HEK293 (cell line): Measurements from ENCODE around the gene TEAD4.
A peak's percentile ranks its signal among the peaks of the same experiment; 100 is the strongest.

Experiments used
- CTCF ChIA-PET: fragments of 350-600 bp; formaldehyde crosslinking; extraction: SDS; loops from one replicate; lab custom pipeline; 2021; ENCODE audit warnings: antibody characterized with exemption; lab: Yijun Ruan, JAX
- POLR2A ChIA-PET: fragments of 300-600 bp; formaldehyde crosslinking; extraction: SDS; loops from one replicate; lab custom pipeline; 2020; ENCODE audit warnings: antibody characterized with exemption, inconsistent platforms; lab: Yijun Ruan, JAX
- H3K27ac ChIP-seq: fragments of 200-500 bp; sonication (Bioruptor generic); 2 replicates; pipeline ENCODE4 v1.5.1; 2014; ENCODE audit warnings: low read depth, low read length, control low read depth, inconsistent platforms; ENCODE audit errors: extremely low read depth
- H3K36me3 ChIP-seq, 2 experiments: fragments of 200-500 bp in 1 of 2; sonication (Bioruptor generic) in 1 of 2; 1 replicate in 1 of 2; 2 replicates in 1 of 2; pipeline ENCODE4 v1.5.1; 2014 to 2017; ENCODE audit warnings: inconsistent platforms in 2 of 2, low read length in 2 of 2; ENCODE audit not compliant: control insufficient read depth in 2 of 2, insufficient read depth in 1 of 2
- H3K4me1 ChIP-seq: fragments of 200-500 bp; sonication (Bioruptor generic); 2 replicates; pipeline ENCODE4 v1.5.1; 2014; ENCODE audit warnings: mild to moderate bottlenecking, low read length, inconsistent platforms; ENCODE audit not compliant: control insufficient read depth, insufficient read depth
- H3K4me3 ChIP-seq: 2 replicates; pipeline ENCODE4 v1.5.1; 2011; ENCODE audit warnings: low read depth, mild to moderate bottlenecking, control low read depth, low read length, moderate library complexity
- H3K9me3 ChIP-seq: fragments of 200-500 bp; sonication (Bioruptor generic); 2 replicates; pipeline ENCODE4 v1.5.1; 2014; ENCODE audit warnings: low read depth, low read length, inconsistent platforms; ENCODE audit not compliant: control insufficient read depth, insufficient read depth
- KLF7 ChIP-seq: fragments of 450-650 bp; formaldehyde crosslinking; IDR thresholded peaks from 2 replicates; pipeline ENCODE4 v1.5.1; 2016; ENCODE audit warnings: missing biosample characterization, missing genetic modification characterization, borderline replicate concordance
- SCRT2 ChIP-seq: fragments of 450-650 bp; formaldehyde crosslinking; IDR thresholded peaks from 2 replicates; pipeline ENCODE4 v1.5.1; 2016; ENCODE audit warnings: missing biosample characterization, missing genetic modification characterization
- SP7 ChIP-seq: fragments of 450-650 bp; formaldehyde crosslinking; IDR thresholded peaks from 2 replicates; pipeline ENCODE4 v1.5.1; 2016; ENCODE audit warnings: missing biosample characterization, missing genetic modification characterization
- ZBTB17 ChIP-seq: fragments of 450-650 bp; formaldehyde crosslinking; IDR thresholded peaks from 2 replicates; pipeline ENCODE4 v1.5.1; 2016; ENCODE audit warnings: missing biosample characterization, missing genetic modification characterization
- ZEB2 ChIP-seq: fragments of 450-650 bp; formaldehyde crosslinking; IDR thresholded peaks from 2 replicates; pipeline ENCODE4 v1.5.1; 2016; ENCODE audit warnings: missing biosample characterization, missing genetic modification characterization
- ZNF10 ChIP-seq: fragments of 450-650 bp; formaldehyde crosslinking; IDR thresholded peaks from 2 replicates; pipeline ENCODE4 v1.5.1; 2017; ENCODE audit warnings: missing biosample characterization, missing genetic modification characterization
- ZNF341 ChIP-seq: fragments of 450-650 bp; formaldehyde crosslinking; IDR thresholded peaks from 2 replicates; pipeline ENCODE4; 2016; ENCODE audit warnings: low read depth, missing biosample characterization, missing genetic modification characterization
- ZNF350 ChIP-seq: fragments of 450-650 bp; formaldehyde crosslinking; IDR thresholded peaks from 2 replicates; pipeline ENCODE4 v1.5.0; 2017; ENCODE audit warnings: missing biosample characterization, mild to moderate bottlenecking, missing genetic modification characterization
- ZNF658 ChIP-seq: fragments of 450-650 bp; formaldehyde crosslinking; IDR thresholded peaks from 2 replicates; pipeline ENCODE4; 2016; ENCODE audit warnings: missing biosample characterization, missing genetic modification characterization
- ZNF837 ChIP-seq: fragments of 450-650 bp; formaldehyde crosslinking; IDR thresholded peaks from 2 replicates; pipeline ENCODE4 v1.5.1; 2016; ENCODE audit warnings: missing biosample characterization, missing genetic modification characterization
- TF ChIP-seq, protein P1 (sequence below): fragments of 450-650 bp; formaldehyde crosslinking; IDR thresholded peaks from 2 replicates; pipeline ENCODE4 v1.5.1; 2016; ENCODE audit warnings: missing biosample characterization, missing genetic modification characterization
- TF ChIP-seq, protein P2 (sequence below): fragments of 450-650 bp; formaldehyde crosslinking; IDR thresholded peaks from 2 replicates; pipeline ENCODE4 v1.5.1; 2016; ENCODE audit warnings: missing biosample characterization, missing genetic modification characterization
- TF ChIP-seq, protein P3 (sequence below): fragments of 450-650 bp; IDR thresholded peaks from 2 replicates; pipeline ENCODE4 v1.5.1; 2018; ENCODE audit warnings: missing biosample characterization, missing genetic modification characterization
- TF ChIP-seq, protein P4 (sequence below): fragments of 450-650 bp; formaldehyde crosslinking; IDR thresholded peaks from 2 replicates; pipeline ENCODE4 v1.5.1; 2016; ENCODE audit warnings: missing biosample characterization, missing genetic modification characterization

The TEAD4 gene

DNA sequence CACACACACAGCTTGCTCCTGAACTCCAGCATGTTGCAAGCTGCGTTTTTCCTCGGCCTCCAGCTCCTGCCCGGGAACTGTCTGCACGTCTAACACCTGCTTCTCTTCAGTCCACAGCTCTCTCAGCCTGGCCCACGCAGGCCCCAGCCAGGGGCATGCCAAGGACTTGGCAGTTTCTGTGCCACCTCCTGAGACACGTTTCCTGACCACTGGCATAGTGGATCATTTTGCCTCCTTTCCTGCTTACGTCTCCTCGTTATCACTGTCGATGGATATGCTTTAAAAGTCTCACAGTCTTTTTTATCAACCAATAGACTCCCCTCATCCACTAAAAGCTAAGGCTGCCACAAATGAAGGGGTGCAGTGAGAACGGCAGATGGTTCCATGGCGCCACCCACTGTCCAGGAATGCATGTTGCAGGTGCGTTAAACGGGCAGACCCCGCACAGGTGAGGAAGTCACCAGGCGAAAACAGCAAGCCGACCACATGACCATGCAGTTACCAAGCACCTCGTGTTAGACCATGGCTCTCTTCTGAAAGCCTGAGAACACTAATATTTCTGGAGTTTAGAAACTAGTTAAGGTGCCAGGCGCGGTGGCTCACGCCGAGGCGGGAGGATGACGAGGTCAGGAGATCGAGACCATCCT is 14.7 kb upstream of the TEAD4 start (continued):
- TF ChIP-seq SP7 (tag by site-specific recombination) (no peak), ZNF350 (no peak), KLF7 (tag by site-specific recombination) (no peak), ZNF341 (peak; percentile 25; the same call in 1 of the 2 replicates), ZEB2 (peak; percentile 38; the same call in 1 of the 2 replicates), ZBTB17 (tag by site-specific recombination) (no peak), ZNF10 (peak; percentile 23; the same call in 1 of the 2 replicates), ZNF658 (tag by site-specific recombination) (no peak)
- TF ChIP-seq, protein P1, sequence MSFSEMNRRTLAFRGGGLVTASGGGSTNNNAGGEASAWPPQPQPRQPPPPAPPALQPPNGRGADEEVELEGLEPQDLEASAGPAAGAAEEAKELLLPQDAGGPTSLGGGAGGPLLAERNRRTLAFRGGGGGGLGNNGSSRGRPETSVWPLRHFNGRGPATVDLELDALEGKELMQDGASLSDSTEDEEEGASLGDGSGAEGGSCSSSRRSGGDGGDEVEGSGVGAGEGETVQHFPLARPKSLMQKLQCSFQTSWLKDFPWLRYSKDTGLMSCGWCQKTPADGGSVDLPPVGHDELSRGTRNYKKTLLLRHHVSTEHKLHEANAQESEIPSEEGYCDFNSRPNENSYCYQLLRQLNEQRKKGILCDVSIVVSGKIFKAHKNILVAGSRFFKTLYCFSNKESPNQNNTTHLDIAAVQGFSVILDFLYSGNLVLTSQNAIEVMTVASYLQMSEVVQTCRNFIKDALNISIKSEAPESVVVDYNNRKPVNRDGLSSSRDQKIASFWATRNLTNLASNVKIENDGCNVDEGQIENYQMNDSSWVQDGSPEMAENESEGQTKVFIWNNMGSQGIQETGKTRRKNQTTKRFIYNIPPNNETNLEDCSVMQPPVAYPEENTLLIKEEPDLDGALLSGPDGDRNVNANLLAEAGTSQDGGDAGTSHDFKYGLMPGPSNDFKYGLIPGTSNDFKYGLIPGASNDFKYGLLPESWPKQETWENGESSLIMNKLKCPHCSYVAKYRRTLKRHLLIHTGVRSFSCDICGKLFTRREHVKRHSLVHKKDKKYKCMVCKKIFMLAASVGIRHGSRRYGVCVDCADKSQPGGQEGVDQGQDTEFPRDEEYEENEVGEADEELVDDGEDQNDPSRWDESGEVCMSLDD (tag by site-specific recombination), result 0 out of 2 replicates have a peak, but pooled peaks have one; percentile 32
- TF ChIP-seq, protein P2, sequence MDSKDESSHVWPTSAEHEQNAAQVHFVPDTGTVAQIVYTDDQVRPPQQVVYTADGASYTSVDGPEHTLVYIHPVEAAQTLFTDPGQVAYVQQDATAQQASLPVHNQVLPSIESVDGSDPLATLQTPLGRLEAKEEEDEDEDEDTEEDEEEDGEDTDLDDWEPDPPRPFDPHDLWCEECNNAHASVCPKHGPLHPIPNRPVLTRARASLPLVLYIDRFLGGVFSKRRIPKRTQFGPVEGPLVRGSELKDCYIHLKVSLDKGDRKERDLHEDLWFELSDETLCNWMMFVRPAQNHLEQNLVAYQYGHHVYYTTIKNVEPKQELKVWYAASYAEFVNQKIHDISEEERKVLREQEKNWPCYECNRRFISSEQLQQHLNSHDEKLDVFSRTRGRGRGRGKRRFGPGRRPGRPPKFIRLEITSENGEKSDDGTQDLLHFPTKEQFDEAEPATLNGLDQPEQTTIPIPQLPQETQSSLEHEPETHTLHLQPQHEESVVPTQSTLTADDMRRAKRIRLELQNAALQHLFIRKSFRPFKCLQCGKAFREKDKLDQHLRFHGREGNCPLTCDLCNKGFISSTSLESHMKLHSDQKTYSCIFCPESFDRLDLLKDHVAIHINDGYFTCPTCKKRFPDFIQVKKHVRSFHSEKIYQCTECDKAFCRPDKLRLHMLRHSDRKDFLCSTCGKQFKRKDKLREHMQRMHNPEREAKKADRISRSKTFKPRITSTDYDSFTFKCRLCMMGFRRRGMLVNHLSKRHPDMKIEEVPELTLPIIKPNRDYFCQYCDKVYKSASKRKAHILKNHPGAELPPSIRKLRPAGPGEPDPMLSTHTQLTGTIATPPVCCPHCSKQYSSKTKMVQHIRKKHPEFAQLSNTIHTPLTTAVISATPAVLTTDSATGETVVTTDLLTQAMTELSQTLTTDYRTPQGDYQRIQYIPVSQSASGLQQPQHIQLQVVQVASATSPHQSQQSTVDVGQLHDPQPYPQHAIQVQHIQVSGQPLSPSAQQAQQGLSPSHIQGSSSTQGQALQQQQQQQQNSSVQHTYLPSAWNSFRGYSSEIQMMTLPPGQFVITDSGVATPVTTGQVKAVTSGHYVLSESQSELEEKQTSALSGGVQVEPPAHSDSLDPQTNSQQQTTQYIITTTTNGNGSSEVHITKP (tag by site-specific recombination), result peak; percentile 96
- TF ChIP-seq, protein P3, sequence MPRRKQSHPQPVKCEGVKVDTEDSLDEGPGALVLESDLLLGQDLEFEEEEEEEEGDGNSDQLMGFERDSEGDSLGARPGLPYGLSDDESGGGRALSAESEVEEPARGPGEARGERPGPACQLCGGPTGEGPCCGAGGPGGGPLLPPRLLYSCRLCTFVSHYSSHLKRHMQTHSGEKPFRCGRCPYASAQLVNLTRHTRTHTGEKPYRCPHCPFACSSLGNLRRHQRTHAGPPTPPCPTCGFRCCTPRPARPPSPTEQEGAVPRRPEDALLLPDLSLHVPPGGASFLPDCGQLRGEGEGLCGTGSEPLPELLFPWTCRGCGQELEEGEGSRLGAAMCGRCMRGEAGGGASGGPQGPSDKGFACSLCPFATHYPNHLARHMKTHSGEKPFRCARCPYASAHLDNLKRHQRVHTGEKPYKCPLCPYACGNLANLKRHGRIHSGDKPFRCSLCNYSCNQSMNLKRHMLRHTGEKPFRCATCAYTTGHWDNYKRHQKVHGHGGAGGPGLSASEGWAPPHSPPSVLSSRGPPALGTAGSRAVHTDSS (tag by site-specific recombination), result peak; percentile 34; the same call in 1 of the 2 replicates
- TF ChIP-seq, protein P4, sequence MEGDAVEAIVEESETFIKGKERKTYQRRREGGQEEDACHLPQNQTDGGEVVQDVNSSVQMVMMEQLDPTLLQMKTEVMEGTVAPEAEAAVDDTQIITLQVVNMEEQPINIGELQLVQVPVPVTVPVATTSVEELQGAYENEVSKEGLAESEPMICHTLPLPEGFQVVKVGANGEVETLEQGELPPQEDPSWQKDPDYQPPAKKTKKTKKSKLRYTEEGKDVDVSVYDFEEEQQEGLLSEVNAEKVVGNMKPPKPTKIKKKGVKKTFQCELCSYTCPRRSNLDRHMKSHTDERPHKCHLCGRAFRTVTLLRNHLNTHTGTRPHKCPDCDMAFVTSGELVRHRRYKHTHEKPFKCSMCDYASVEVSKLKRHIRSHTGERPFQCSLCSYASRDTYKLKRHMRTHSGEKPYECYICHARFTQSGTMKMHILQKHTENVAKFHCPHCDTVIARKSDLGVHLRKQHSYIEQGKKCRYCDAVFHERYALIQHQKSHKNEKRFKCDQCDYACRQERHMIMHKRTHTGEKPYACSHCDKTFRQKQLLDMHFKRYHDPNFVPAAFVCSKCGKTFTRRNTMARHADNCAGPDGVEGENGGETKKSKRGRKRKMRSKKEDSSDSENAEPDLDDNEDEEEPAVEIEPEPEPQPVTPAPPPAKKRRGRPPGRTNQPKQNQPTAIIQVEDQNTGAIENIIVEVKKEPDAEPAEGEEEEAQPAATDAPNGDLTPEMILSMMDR, result peak; percentile 67; the same call in 1 of the 2 replicates

DNA sequence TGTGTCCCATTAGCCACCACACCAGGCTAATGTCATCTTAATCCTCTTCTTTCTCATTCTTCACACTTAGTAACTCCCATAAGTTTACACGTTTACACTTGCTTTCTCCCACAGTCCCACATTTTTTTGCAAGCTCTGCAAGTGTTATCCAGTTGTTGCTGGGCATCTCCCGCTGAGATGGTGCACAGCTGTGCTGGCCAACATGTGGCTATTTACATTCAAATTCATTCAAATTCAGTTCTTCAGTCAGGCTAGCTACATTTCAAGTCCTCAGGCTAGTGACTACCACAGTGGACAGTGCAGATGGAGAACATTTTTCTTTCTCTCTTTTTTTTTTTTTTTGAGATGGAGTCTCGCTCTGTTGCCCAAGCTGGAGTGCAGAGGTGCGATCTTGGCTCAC is 9.8 kb upstream of the TEAD4 start:
- no peak for TF ChIP-seq ZNF837 (tag by site-specific recombination)
- peak; percentile 54 for TF ChIP-seq SCRT2 (tag by site-specific recombination)
- POLR2A ChIA-PET, result interaction anchor here (0.6 to 1.1 kb wide), 3 partner anchors 9 to 25 kb away, joined by 3 to 4 read pairs (median 3); no protein-coding TSS in a partner anchor

More for the DNA sequence above, 9.8 kb upstream of the TEAD4 start:
- Histone ChIP-seq H3K9me3 (no peaks in the 10 kb centered on the region), H3K27ac (no peak overlapping the region), H3K4me1 (no peaks in the 10 kb centered on the region), H3K36me3 (no peaks in the 10 kb centered on the region), H3K4me3 (no peak overlapping the region)
- CTCF ChIA-PET, result interaction anchor here (1.1 to 1.8 kb wide), 3 partner anchors 8 to 95 kb away, joined by 3 to 6 read pairs (median 4); no protein-coding TSS in a partner anchor
